ENCODE measurements around the gene ZNF19.

GRCh38 chr16:71439523-71439922 is 49.6 kb downstream of the ZNF19 start:
- TF ChIP-seq POLR2A (IDR thresholded peaks at IDR 0.05) (no peak), CTCF (IDR thresholded peaks at IDR 0.05) (no peak)

Measured in body of pancreas (tissue), 4 donors.